Spleen (tissue), 11 donors: ENCODE results near the gene NDOR1. TPM values are rescaled to one million over a fixed set of nuclear protein-coding genes. Genes with fewer than 3 reads are reported as not detected.

Source experiments
- DNase-seq: peaks from one replicate; pipeline ENCODE4 v3.0.0-alpha.2; 2020
- H3K27ac ChIP-seq, 8 donors: fragments of 200-600 bp; sonication (generic) in 7 of 8; 1 replicate in 4 of 8; 2 replicates in 4 of 8; pipeline versions ENCODE4 v1.5.0 to v1.8.0; 2016 to 2021; ENCODE audit warnings: inconsistent platforms in 4 of 8, mild to moderate bottlenecking in 4 of 8, moderate library complexity in 1 of 8
- H3K27me3 ChIP-seq, 7 donors: fragments of 200-600 bp; sonication (generic) in 6 of 7; replicated peaks in 1 of 7; 1 replicate in 4 of 7; 2 replicates in 3 of 7; pipeline versions ENCODE4 v1.5.0 to v1.8.0; 2016 to 2021; ENCODE audit warnings: inconsistent platforms in 3 of 7, mild to moderate bottlenecking in 1 of 7
- H3K36me3 ChIP-seq, 6 donors: fragments of 200-600 bp; sonication (generic) in 5 of 6; 1 replicate in 4 of 6; 2 replicates in 2 of 6; pipeline versions ENCODE4 v1.5.0 to v1.8.0; 2016 to 2021; ENCODE audit warnings: inconsistent platforms in 2 of 6
- H3K4me1 ChIP-seq, 6 donors: fragments of 200-600 bp; sonication (generic) in 5 of 6; 1 replicate in 3 of 6; 2 replicates in 3 of 6; pipeline versions ENCODE4 v1.5.0 to v1.8.0; 2016 to 2021; ENCODE audit warnings: inconsistent platforms in 3 of 6
- H3K4me3 ChIP-seq, 8 donors: fragments of 200-600 bp; sonication (generic) in 7 of 8; 1 replicate in 4 of 8; 2 replicates in 4 of 8; pipeline versions ENCODE4 v1.5.0 to v1.8.0; 2016 to 2021; ENCODE audit warnings: inconsistent platforms in 4 of 8, mild to moderate bottlenecking in 4 of 8, moderate library complexity in 2 of 8
- H3K9me3 ChIP-seq, 8 donors: fragments of 200-600 bp; sonication (generic) in 7 of 8; 1 replicate in 4 of 8; 2 replicates in 4 of 8; pipeline versions ENCODE4 v1.5.0 to v1.8.0; 2016 to 2021; ENCODE audit warnings: inconsistent platforms in 4 of 8
- POLR2A ChIP-seq, 3 donors: fragments of 450-650 bp; IDR thresholded peaks; one replicate each; pipeline ENCODE4 v1.5.1; 2017; ENCODE audit warnings: antibody characterized with exemption in 3 of 3, mild to moderate bottlenecking in 1 of 3
- POLR2AphosphoS5 ChIP-seq, 3 donors: sonication (generic); formaldehyde crosslinking; IDR thresholded peaks; one replicate each; pipeline ENCODE4 v1.5.1; 2017; ENCODE audit warnings: antibody characterized with exemption in 3 of 3
- WGBS, 5 donors: extraction: QIAGEN DNeasy Blood & Tissue Kit in 3 of 5; methylation state at CpG; one replicate each; pipeline versions ENCODE4 v1.1.5 to v1.1.7; 2013 to 2018; 5-methylcytosine and 5-hydroxymethylcytosine counted together
- intact Hi-C: fragments of 100-400 bp; cut with DNase I; formaldehyde crosslinking; loops from one replicate; pipeline ENCODE4 v1.15.0; 2023; ENCODE audit warnings: low total_unique reads
- polyA plus RNA-seq, 3 donors: library from polyadenylated mRNA; stranded (reverse); fragments of 200-250 nt; gene quantifications; one replicate each; pipeline ENCODE4 v1.2.1, GENCODE V29; 2013
- total RNA-seq, 7 donors: library from RNA; depleted of rRNA in 3 of 7; stranded (reverse); fragments of >200 nt in 3 of 7; fragmentation: NEBNext Ultra II Directional in 4 of 7; extraction: Animal tissue kit (Norgen Biotek cat#: 25700) in 4 of 7; gene quantifications; one replicate each; pipeline versions ENCODE4 v1.1.0 to v1.2.1, GENCODE V29; 2016 to 2021
- TF ChIP-seq, protein P1 (sequence below), 11 experiments: fragments of 200-600 bp in 7 of 11; fragments of 450-650 bp in 4 of 11; sonication (generic) in 4 of 11; IDR thresholded peaks in 8 of 11; conservative IDR thresholded peaks in 3 of 11; 1 replicate in 7 of 11; 2 replicates in 4 of 11; pipeline versions ENCODE4 v1.4.0 to v1.8.0; 2016 to 2021; ENCODE audit warnings: antibody characterized with exemption in 11 of 11, inconsistent platforms in 4 of 11, mild to moderate bottlenecking in 1 of 11
- donor health status: healthy with polysubstance abuse.
- donor health status: DM: no; HTN: no; CAD: no; lungs with moderate emphysema.
- donor health status: DM: no; HTN: no; CAD: no.
- donor health status: Bipolar disorder and iron deficiency.
- donor health status: healthy.
- donor health status: DM: no; HTN: no; CAD: no.
- donor health status: DM: yes; HTN: yes; CAD: no.

Gene NDOR1
- total and polyA plus RNA-seq, 10 donors: 6.3 to 28.7 (median 19.5) TPM

DNA sequence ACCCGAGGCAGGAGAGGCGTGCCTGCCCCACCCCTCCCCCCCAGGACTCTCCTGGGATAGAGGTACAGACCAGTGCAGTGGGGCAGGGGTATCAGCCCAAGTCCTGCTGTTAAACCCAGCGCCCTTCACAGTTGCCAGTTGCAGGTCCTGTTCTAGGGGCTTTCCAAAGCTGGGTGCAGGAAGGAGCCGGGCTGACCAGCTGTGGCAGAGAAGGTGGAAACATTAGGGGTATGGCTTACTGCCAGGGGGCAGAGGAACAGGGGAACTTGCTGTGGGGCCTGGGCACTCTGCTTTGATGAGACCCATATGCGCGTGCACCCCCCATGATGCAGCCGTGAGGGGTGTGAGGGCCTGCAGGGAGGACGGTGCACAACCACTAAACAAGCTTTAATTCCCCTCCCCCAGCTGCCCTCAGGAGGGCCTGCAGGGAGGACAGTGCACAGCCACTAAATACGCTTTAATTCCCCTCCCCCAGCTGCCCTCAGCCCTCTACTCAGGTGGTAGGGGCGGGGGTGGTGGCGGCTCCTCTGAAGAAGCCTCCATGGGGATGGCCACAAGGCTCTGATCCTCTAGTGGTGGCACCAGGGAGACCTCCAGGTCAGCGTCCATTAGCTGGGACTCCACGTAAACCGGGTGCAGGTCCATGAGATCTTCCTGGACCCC, 34.9 kb upstream of the NDOR1 start:
- 45 to 60% (median 52%) methylated on average over 13 to 14 of the region's 14 CpGs for whole genome bisulfite sequencing, 5 donors
- H3K9me3 ChIP-seq: no peaks in the 10 kb centered on the region
- H3K27me3 ChIP-seq: peaks cover 10 to 100% (median 71%) of the 10 kb centered on the region in 7 donors
- no peak overlapping the region for H3K27ac ChIP-seq
- no peak for DNase-seq
- H3K4me3 ChIP-seq: no peak overlapping the region
- TF ChIP-seq POLR2A (IDR thresholded peaks at IDR 0.05) (no peak), POLR2AphosphoS5 (IDR thresholded peaks at IDR 0.05) (no peak)
- TF ChIP-seq, protein P1, sequence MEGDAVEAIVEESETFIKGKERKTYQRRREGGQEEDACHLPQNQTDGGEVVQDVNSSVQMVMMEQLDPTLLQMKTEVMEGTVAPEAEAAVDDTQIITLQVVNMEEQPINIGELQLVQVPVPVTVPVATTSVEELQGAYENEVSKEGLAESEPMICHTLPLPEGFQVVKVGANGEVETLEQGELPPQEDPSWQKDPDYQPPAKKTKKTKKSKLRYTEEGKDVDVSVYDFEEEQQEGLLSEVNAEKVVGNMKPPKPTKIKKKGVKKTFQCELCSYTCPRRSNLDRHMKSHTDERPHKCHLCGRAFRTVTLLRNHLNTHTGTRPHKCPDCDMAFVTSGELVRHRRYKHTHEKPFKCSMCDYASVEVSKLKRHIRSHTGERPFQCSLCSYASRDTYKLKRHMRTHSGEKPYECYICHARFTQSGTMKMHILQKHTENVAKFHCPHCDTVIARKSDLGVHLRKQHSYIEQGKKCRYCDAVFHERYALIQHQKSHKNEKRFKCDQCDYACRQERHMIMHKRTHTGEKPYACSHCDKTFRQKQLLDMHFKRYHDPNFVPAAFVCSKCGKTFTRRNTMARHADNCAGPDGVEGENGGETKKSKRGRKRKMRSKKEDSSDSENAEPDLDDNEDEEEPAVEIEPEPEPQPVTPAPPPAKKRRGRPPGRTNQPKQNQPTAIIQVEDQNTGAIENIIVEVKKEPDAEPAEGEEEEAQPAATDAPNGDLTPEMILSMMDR (IDR thresholded peaks at IDR 0.05 in 8 of 11, conservative IDR thresholded peaks at IDR 0.05 in 3 of 11): no peak
- H3K36me3 ChIP-seq: no peaks in the 10 kb centered on the region
- intact Hi-C loops: no loop called here
- peaks cover 12 to 57% (median 35%) of the 10 kb centered on the region in 6 donors for H3K4me1 ChIP-seq

DNA sequence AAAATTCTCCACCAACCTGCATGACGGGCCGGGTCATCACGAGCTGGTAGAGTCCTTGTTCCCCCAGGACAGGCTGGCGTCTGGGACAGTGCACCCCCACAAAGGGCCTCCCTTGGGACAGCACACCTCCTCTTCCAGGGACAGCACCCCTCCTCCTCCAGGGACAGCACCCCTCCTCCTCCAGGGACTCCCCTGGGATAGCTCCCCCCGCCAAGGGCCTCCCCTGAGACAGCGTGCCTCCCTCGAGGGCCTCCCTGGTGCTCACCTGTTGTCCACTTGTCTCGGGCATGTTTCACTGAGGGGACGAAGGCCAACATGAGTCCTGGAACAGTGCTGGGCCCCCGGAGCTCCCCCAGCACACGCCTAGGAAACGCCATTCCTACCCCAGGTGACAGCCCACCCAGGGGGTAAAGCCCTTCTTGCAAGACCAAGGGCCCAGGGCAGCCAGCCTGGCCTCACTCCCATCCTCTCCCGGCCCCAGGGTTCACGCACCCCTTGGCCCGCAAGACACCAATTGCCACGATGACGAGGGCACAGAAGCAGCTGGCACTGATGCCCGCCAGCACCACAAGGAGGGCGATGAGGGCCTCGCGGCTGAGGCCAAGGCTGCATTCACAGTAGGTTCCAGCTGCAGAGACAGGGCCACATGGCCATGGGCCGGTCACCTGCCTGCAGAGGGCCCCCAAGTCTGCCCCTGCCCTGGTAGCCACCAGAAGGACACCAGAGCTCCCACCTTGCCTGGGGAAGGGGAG, 34.2 kb upstream of the NDOR1 start:
- H3K4me3 ChIP-seq: no peak overlapping the region
- intact Hi-C loops: no loop called here
- H3K36me3 ChIP-seq: no peaks in the 10 kb centered on the region
- WGBS, 5 donors: 79 to 83% (median 81%) methylated on average over 10 to 22 of the region's 22 CpGs
- TF ChIP-seq, protein P1 (IDR thresholded peaks at IDR 0.05 in 8 of 11, conservative IDR thresholded peaks at IDR 0.05 in 3 of 11): no peak
- TF ChIP-seq POLR2A (IDR thresholded peaks at IDR 0.05) (no peak), POLR2AphosphoS5 (IDR thresholded peaks at IDR 0.05) (no peak)
- no peaks in the 10 kb centered on the region for H3K9me3 ChIP-seq
- peaks cover 12 to 56% (median 35%) of the 10 kb centered on the region in 6 donors for H3K4me1 ChIP-seq
- no peak for DNase-seq
- H3K27me3 ChIP-seq: peaks cover 9 to 94% (median 64%) of the 10 kb centered on the region in 7 donors
- H3K27ac ChIP-seq: no peak overlapping the region

DNA sequence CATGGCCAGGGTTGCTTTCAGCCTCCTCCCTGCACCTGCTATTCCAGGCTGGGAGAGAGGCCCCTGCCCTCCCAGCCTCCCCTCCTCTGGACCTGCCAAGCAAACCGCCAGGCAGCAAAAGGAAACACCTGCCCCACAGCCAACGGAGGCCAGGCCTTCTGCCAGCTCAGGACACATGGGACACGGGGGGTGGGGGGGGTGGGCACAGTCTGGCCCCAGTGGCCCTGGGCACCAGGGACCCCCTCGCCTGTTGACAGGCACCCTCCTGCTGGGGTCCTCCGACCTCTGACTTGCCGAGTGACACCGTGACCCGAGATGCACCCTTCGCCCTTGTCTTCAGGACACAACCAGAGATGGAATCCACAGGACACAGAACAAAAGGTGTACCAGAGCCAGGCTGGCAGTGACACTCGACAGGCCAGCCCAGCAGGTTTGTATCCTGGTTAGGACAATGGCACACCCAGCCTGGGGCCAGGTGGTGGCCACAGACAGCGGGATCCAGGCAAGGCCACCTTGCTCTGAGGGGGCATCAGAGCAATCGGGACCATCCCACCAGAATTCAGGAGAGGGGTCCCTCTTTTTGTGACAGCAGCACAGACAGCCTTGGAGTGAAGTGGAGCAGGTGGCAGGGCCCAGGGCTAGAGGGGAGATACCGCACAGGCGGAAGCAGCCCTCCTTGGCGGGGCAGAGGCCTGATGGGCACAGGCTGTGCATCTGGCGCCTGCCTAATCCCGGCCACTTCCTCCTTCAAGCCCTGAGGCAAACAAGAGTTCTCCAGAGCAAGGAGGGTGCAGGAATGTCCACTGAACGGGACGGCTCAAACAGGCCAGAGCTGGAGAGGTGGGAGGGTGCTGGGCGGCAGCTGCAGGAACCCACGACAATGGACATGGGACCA, 32.4 kb upstream of the NDOR1 start:
- peaks cover 9 to 40% (median 21%) of the 10 kb centered on the region in 6 donors for H3K4me1 ChIP-seq
- intact Hi-C loops: no loop called here
- TF ChIP-seq, protein P1 (IDR thresholded peaks at IDR 0.05 in 8 of 11, conservative IDR thresholded peaks at IDR 0.05 in 3 of 11): no peak
- TF ChIP-seq POLR2AphosphoS5 (IDR thresholded peaks at IDR 0.05) (no peak), POLR2A (IDR thresholded peaks at IDR 0.05) (no peak)
- WGBS, 5 donors: 32 to 51% (median 37%) methylated on average over 5 to 21 of the region's 21 CpGs
- DNase-seq: no peak
- H3K36me3 ChIP-seq: peaks cover 0 to 13% (median 6%) of the 10 kb centered on the region in 6 donors
- no peak overlapping the region for H3K27ac ChIP-seq
- H3K27me3 ChIP-seq: peaks cover under 1 to 76% (median 46%) of the 10 kb centered on the region in 7 donors
- no peak overlapping the region for H3K4me3 ChIP-seq
- no peaks in the 10 kb centered on the region for H3K9me3 ChIP-seq
